ENCODE results near the gene INCA1.

INCA1 gene

GRCh38 chr17:4997302-4998026, at the start of gene INCA1, which contains the start of gene KIF1C:
Gene INCA1, minus strand, starts transcription at chr17:4997522. Its CDS starts 3,085 bp downstream, at chr17:4994437.
Gene KIF1C, plus strand, starts transcription at chr17:4997950. Its CDS starts 2,297 bp downstream, at chr17:5000247.
- Histone ChIP-seq H3F3A (ENCODE audit: control insufficient read depth, insufficient read depth) (no peaks in the 10 kb centered on the region), H3K27me3 (ENCODE audit: control insufficient read depth, low read length) (no peaks in the 10 kb centered on the region)

GRCh38 chr17:5045496-5045895, 48.2 kb upstream of the INCA1 start:
- H3K4me1 ChIP-seq (ENCODE audit: control insufficient read depth, low read length) = peaks cover 40% of the 10 kb centered on the region
- H3K4me3 ChIP-seq (ENCODE audit: low read length) = no peak overlapping the region
- H3F3A ChIP-seq (ENCODE audit: control insufficient read depth, insufficient read depth) = peaks cover 6% of the 10 kb centered on the region
- no peaks in the 10 kb centered on the region for H3K27me3 ChIP-seq (ENCODE audit: control insufficient read depth, low read length)
- no peaks in the 10 kb centered on the region for H3K9me3 ChIP-seq (ENCODE audit: control insufficient read depth, insufficient read depth, low read length)
- H4K20me1 ChIP-seq (ENCODE audit: control insufficient read depth, insufficient read depth, low read depth, low read length) = no peaks in the 10 kb centered on the region
- no peaks in the 10 kb centered on the region for H3K79me2 ChIP-seq (ENCODE audit: control insufficient read depth, low read length)
- no peak overlapping the region for H3K27ac ChIP-seq (ENCODE audit: low read depth, low read length)
- TF ChIP-seq CTCF (IDR thresholded peaks at IDR 0.05; ENCODE audit: low read depth, low read length, poor library complexity, severe bottlenecking) (no peak), EZH2phosphoT487 (IDR thresholded peaks at IDR 0.05; ENCODE audit: borderline replicate concordance, low read length) (no peak)
- H3K4me2 ChIP-seq (ENCODE audit: low read length) = no peak overlapping the region
- no peaks in the 10 kb centered on the region for H3K9me2 ChIP-seq (replicated peaks; ENCODE audit: control insufficient read depth, low read length)
- H3K36me3 ChIP-seq (ENCODE audit: control insufficient read depth, low read length) = no peaks in the 10 kb centered on the region

More at GRCh38 chr17:4997302-4998026, at the start of gene INCA1, which contains the start of gene KIF1C:
- Histone ChIP-seq H3K27ac (ENCODE audit: low read depth, low read length) (peak within 1 kb of the TSS; percentile 44; the same call in 1 of the 2 replicates), H3K9me2 (replicated peaks; ENCODE audit: control insufficient read depth, low read length) (no peaks in the 10 kb centered on the region), H3K9me3 (ENCODE audit: control insufficient read depth, insufficient read depth, low read length) (no peaks in the 10 kb centered on the region), H4K20me1 (ENCODE audit: control insufficient read depth, insufficient read depth, low read depth, low read length) (no peaks in the 10 kb centered on the region), H3K36me3 (ENCODE audit: control insufficient read depth, low read length) (peaks cover 13% of the 10 kb centered on the region), H3K4me3 (ENCODE audit: low read length) (peak within 1 kb of the TSS; percentile 85), H3K4me2 (ENCODE audit: low read length) (peak within 1 kb of the TSS; percentile 98), H3K4me1 (ENCODE audit: control insufficient read depth, low read length) (peaks cover 21% of the 10 kb centered on the region), H3K79me2 (ENCODE audit: control insufficient read depth, low read length) (peaks cover 12% of the 10 kb centered on the region)
- TF ChIP-seq EZH2phosphoT487 (IDR thresholded peaks at IDR 0.05; ENCODE audit: borderline replicate concordance, low read length) (no peak), CTCF (IDR thresholded peaks at IDR 0.05; ENCODE audit: low read depth, low read length, poor library complexity, severe bottlenecking) (no peak)

GRCh38 chr17:5044630-5045029, 47.3 kb upstream of the INCA1 start:
- Histone ChIP-seq H3K9me2 (replicated peaks; ENCODE audit: control insufficient read depth, low read length) (no peaks in the 10 kb centered on the region), H3K4me2 (ENCODE audit: low read length) (no peak overlapping the region), H3K36me3 (ENCODE audit: control insufficient read depth, low read length) (no peaks in the 10 kb centered on the region), H3F3A (ENCODE audit: control insufficient read depth, insufficient read depth) (peaks cover 6% of the 10 kb centered on the region), H3K4me1 (ENCODE audit: control insufficient read depth, low read length) (peaks cover 31% of the 10 kb centered on the region), H3K4me3 (ENCODE audit: low read length) (no peak overlapping the region), H3K27me3 (ENCODE audit: control insufficient read depth, low read length) (no peaks in the 10 kb centered on the region), H3K27ac (ENCODE audit: low read depth, low read length) (no peak overlapping the region), H4K20me1 (ENCODE audit: control insufficient read depth, insufficient read depth, low read depth, low read length) (no peaks in the 10 kb centered on the region), H3K9me3 (ENCODE audit: control insufficient read depth, insufficient read depth, low read length) (no peaks in the 10 kb centered on the region), H3K79me2 (ENCODE audit: control insufficient read depth, low read length) (no peaks in the 10 kb centered on the region)
- TF ChIP-seq CTCF (IDR thresholded peaks at IDR 0.05; ENCODE audit: low read depth, low read length, poor library complexity, severe bottlenecking) = no peak
- TF ChIP-seq EZH2phosphoT487 (IDR thresholded peaks at IDR 0.05; ENCODE audit: borderline replicate concordance, low read length) = no peak
